ENCODE data around the gene TUBAL3.
"Not testable (repeated sequence)": the region's sequence is repeated elsewhere in the genome, so short reads cannot be mapped to it uniquely, and the experiment has no call there.

Gene TUBAL3

GRCh38 chr10:5419466-5420094 lies 15.0 kb upstream of the TUBAL3 start:
- DNase-seq, result no peak

- no peak for DNase-seq
These were observed 14.0 kb upstream of the TUBAL3 start for GRCh38 chr10:5418584-5418983.

- DNase-seq, result no peak
These were observed 12.4 kb upstream of the TUBAL3 start for GRCh38 chr10:5416981-5417380.

- no peak for DNase-seq
These were observed 8.6 kb upstream of the TUBAL3 start for GRCh38 chr10:5413012-5413938.

- peak; percentile 65 for DNase-seq
These were observed 7.8 kb upstream of the TUBAL3 start, which contains the start of gene NET1 for GRCh38 chr10:5412277-5412941. Gene NET1 (plus strand): TSS chr10:5412557. CDS start chr10:5412693, 136 bp downstream.

GRCh38 chr10:5411941-5412276 lies 7.3 kb upstream of the TUBAL3 start:
- no peak for DNase-seq

GRCh38 chr10:5410787-5411186 lies 6.2 kb upstream of the TUBAL3 start:
- not testable (repeated sequence) for DNase-seq

- no peak for DNase-seq
These were observed 2.3 kb upstream of the TUBAL3 start for GRCh38 chr10:5406918-5407317.

GRCh38 chr10:5402798-5403197 lies 1.8 kb downstream of the TUBAL3 start:
- DNase-seq, result no peak

GRCh38 chr10:5400468-5401240 lies 4.0 kb downstream of the TUBAL3 start:
- DNase-seq, result no peak

GRCh38 chr10:5399332-5399731 lies 5.3 kb downstream of the TUBAL3 start:
- DNase-seq, result no peak

GRCh38 chr10:5396556-5397300 lies 7.9 kb downstream of the TUBAL3 start:
- DNase-seq, result no peak

GRCh38 chr10:5395168-5395567 lies 9.5 kb downstream of the TUBAL3 start:
- no peak for DNase-seq

- DNase-seq, result no peak
These were observed 11.1 kb downstream of the TUBAL3 start for GRCh38 chr10:5393529-5393928.

GRCh38 chr10:5391790-5392189 lies 12.8 kb downstream of the TUBAL3 start:
- no peak for DNase-seq

GRCh38 chr10:5390607-5391205 lies 13.9 kb downstream of the TUBAL3 start:
- no peak for DNase-seq

GRCh38 chr10:5387169-5387568 lies 17.5 kb downstream of the TUBAL3 start:
- no peak for DNase-seq

- no peak for DNase-seq
These were observed 19.4 kb downstream of the TUBAL3 start for GRCh38 chr10:5385224-5385623.

- DNase-seq, result no peak
These were observed 23.4 kb downstream of the TUBAL3 start for GRCh38 chr10:5381187-5381586.

- DNase-seq, result not testable (repeated sequence)
These were observed 24.2 kb downstream of the TUBAL3 start for GRCh38 chr10:5380395-5380794.

- not testable (repeated sequence) for DNase-seq
These were observed 25.4 kb downstream of the TUBAL3 start for GRCh38 chr10:5379202-5379601.

GRCh38 chr10:5376450-5376849 lies 28.2 kb downstream of the TUBAL3 start:
- DNase-seq, result no peak

Data from NCI-H2107 (cell line).